GM18909 (cell line): ENCODE data around the gene PRKAR1B.

Source experiments
- ATAC-seq: cut with Tn5 transposase; IDR thresholded peaks from one replicate; pipeline ENCODE4 v1.9.1; 2021; ENCODE audit warnings: mild to moderate bottlenecking; ENCODE audit not compliant: unreplicated experiment, poor library complexity

Gene PRKAR1B

GRCh38 chr7:726084-726853, 812 bp downstream of the PRKAR1B start, which contains the start of gene DNAAF5:
Gene DNAAF5, plus strand, starts transcription at chr7:726699. Its CDS starts 22 bp downstream, at chr7:726721.
- peak; percentile 82 for ATAC-seq

- ATAC-seq, result no peak
Measured at GRCh38 chr7:725223-726005, 1.7 kb downstream of the PRKAR1B start.

- no peak for ATAC-seq
Measured at GRCh38 chr7:724298-724697, 2.8 kb downstream of the PRKAR1B start.

GRCh38 chr7:723541-723940, 3.5 kb downstream of the PRKAR1B start:
- no peak for ATAC-seq

- no peak for ATAC-seq
Measured at GRCh38 chr7:721619-722248, 5.3 kb downstream of the PRKAR1B start.

GRCh38 chr7:716636-717035, 10.4 kb downstream of the PRKAR1B start:
- no peak for ATAC-seq

GRCh38 chr7:716222-716621, 10.9 kb downstream of the PRKAR1B start:
- ATAC-seq, result no peak

GRCh38 chr7:714251-714671, 12.8 kb downstream of the PRKAR1B start:
- no peak for ATAC-seq

- no peak for ATAC-seq
Measured at GRCh38 chr7:713488-714230, 13.4 kb downstream of the PRKAR1B start.

- no peak for ATAC-seq
Measured at GRCh38 chr7:713139-713457, 14.0 kb downstream of the PRKAR1B start.

- ATAC-seq, result no peak
Measured at GRCh38 chr7:712381-713138, 14.5 kb downstream of the PRKAR1B start.

- no peak for ATAC-seq
Measured at GRCh38 chr7:711922-712380, 15.1 kb downstream of the PRKAR1B start.

- ATAC-seq, result no peak
Measured at GRCh38 chr7:711093-711921, 15.8 kb downstream of the PRKAR1B start.

- ATAC-seq, result no peak
Measured at GRCh38 chr7:710161-710560, 16.9 kb downstream of the PRKAR1B start.

- no peak for ATAC-seq
Measured at GRCh38 chr7:707296-708000, 19.6 kb downstream of the PRKAR1B start.

- no peak for ATAC-seq
Measured at GRCh38 chr7:706721-707120, 20.4 kb downstream of the PRKAR1B start.

GRCh38 chr7:703049-703448, 24.0 kb downstream of the PRKAR1B start:
- no peak for ATAC-seq

- no peak for ATAC-seq
Measured at GRCh38 chr7:701086-701671, 25.9 kb downstream of the PRKAR1B start.
